ENCODE data around the gene ZNF678. TPM values are rescaled to one million over a fixed set of nuclear protein-coding genes. Genes with fewer than 3 reads are reported as not detected.

The ZNF678 gene
- total RNA-seq, 2 experiments from 2014 or later = 2.8 to 2.9 TPM

DNA sequence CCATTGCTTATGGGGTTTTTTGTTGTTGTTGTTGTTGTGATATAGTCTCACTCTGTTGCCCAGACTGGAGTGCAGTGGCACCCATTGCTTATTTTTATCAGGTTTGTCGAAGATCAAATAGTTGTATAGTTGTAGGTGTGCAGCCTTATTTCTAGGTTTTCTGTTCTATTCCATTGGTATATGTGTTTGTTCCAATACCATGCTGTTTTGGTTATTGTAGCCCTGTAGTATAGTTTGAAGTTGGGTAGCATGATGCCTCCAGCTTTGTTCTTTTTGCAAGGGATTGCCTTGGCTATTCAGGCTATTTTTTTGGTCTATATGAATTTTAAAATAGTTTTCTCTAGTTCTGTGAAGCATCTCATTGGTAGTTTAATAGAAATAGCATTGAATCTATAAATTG is 11.6 kb downstream of the ZNF678 start:
- ChIA-PET CTCF (no interaction called here), POLR2A (no interaction called here)
- Histone ChIP-seq H3K27ac (ENCODE audit: low read depth in 1 of 2, low read length in 2 of 2) (no peak overlapping the region), H3K36me3 (ENCODE audit: insufficient read depth, low read length) (no peaks in the 10 kb centered on the region), H3K27me3 (ENCODE audit: control insufficient read depth in 1 of 2, insufficient read depth in 2 of 2, low read length in 2 of 2) (no peaks in the 10 kb centered on the region), H3K4me3 (ENCODE audit: low read length) (no peak overlapping the region), H3K4me1 (ENCODE audit: insufficient read depth, low read length) (no peaks in the 10 kb centered on the region), H3K9me3 (ENCODE audit: control insufficient read depth in 1 of 2, insufficient read depth in 1 of 2, low read length in 2 of 2) (peaks cover 11 to 16% of the 10 kb centered on the region in 2 experiments)
- no peak overlapping the region for H3K27ac Mint-ChIP-seq
- TF ChIP-seq, protein P1, sequence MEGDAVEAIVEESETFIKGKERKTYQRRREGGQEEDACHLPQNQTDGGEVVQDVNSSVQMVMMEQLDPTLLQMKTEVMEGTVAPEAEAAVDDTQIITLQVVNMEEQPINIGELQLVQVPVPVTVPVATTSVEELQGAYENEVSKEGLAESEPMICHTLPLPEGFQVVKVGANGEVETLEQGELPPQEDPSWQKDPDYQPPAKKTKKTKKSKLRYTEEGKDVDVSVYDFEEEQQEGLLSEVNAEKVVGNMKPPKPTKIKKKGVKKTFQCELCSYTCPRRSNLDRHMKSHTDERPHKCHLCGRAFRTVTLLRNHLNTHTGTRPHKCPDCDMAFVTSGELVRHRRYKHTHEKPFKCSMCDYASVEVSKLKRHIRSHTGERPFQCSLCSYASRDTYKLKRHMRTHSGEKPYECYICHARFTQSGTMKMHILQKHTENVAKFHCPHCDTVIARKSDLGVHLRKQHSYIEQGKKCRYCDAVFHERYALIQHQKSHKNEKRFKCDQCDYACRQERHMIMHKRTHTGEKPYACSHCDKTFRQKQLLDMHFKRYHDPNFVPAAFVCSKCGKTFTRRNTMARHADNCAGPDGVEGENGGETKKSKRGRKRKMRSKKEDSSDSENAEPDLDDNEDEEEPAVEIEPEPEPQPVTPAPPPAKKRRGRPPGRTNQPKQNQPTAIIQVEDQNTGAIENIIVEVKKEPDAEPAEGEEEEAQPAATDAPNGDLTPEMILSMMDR (IDR thresholded peaks at IDR 0.05) = no peak
- intact Hi-C loops (cut with DNase I, micrococcal nuclease) = no loop called here
- H3K4me3 Mint-ChIP-seq = no peak overlapping the region
- DNase-seq (no peak), ATAC-seq (ENCODE audit: poor library complexity) (no peak)
- H3K9me3 Mint-ChIP-seq = peaks cover 22% of the 10 kb centered on the region
- H3K36me3 Mint-ChIP-seq (ENCODE audit: low read depth) = peaks cover 71% of the 10 kb centered on the region
- H3K4me1 Mint-ChIP-seq (ENCODE audit: low read depth) = peaks cover 53% of the 10 kb centered on the region
- H3K27me3 Mint-ChIP-seq = no peaks in the 10 kb centered on the region

DNA sequence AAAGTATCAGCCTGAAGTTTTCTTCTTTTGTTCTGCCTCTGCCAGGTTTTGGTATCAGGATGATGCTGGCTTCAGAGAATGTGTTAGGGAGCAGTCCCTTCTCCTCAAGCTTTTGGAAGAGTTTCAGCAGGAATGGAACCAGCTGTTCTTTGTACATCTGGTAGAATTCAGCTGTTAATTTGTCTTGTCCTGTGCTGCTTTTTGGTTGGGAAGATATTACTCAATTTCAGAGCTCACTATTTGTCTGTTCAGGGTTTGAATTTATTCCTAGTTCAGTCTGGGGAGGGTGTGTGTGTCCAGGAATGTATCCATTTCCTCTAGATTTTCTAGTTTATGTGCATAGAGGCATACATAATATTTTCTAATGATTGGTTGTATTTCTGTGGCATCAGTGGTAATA is 12.8 kb downstream of the ZNF678 start:
- Histone ChIP-seq H3K9me3 (ENCODE audit: control insufficient read depth in 1 of 2, insufficient read depth in 1 of 2, low read length in 2 of 2) (peaks cover 11 to 16% of the 10 kb centered on the region in 2 experiments), H3K4me3 (ENCODE audit: low read length) (no peak overlapping the region), H3K27me3 (ENCODE audit: control insufficient read depth in 1 of 2, insufficient read depth in 2 of 2, low read length in 2 of 2) (no peaks in the 10 kb centered on the region), H3K36me3 (ENCODE audit: insufficient read depth, low read length) (no peaks in the 10 kb centered on the region), H3K4me1 (ENCODE audit: insufficient read depth, low read length) (no peaks in the 10 kb centered on the region), H3K27ac (ENCODE audit: low read depth in 1 of 2, low read length in 2 of 2) (no peak overlapping the region)
- TF ChIP-seq, protein P1 (IDR thresholded peaks at IDR 0.05) = no peak
- DNase-seq (no peak), ATAC-seq (ENCODE audit: poor library complexity) (no peak)
- H3K27ac Mint-ChIP-seq = no peak overlapping the region
- no peaks in the 10 kb centered on the region for H3K27me3 Mint-ChIP-seq
- ChIA-PET POLR2A (no interaction called here), CTCF (no interaction called here)
- peaks cover 47% of the 10 kb centered on the region for H3K4me1 Mint-ChIP-seq (ENCODE audit: low read depth)
- peaks cover 22% of the 10 kb centered on the region for H3K9me3 Mint-ChIP-seq
- peaks cover 72% of the 10 kb centered on the region for H3K36me3 Mint-ChIP-seq (ENCODE audit: low read depth)
- intact Hi-C loops (cut with DNase I, micrococcal nuclease) = no loop called here
- no peak overlapping the region for H3K4me3 Mint-ChIP-seq

DNA sequence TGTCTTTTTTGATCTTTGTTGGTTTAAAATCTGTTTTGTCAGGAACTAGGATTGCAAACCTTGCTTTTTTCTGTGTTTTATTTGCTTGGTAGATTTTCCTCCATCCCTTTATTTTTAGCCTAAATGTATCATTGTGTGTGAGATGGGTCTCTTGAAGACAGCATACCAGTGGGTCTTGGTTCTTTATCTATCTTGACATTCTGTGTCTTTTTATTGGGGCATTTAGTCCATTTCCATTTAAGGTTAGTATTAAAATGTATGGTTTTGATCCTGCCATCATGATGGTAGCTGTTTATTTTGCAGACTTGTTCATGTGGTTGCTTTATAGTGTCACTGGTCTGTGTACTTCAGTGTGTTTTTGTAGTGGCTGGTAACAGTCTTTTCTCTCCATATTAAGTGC is 14.1 kb downstream of the ZNF678 start:
- POLR2A ChIA-PET = no interaction called here
- peaks cover 81% of the 10 kb centered on the region for H3K36me3 Mint-ChIP-seq (ENCODE audit: low read depth)

More for the DNA sequence above, 14.1 kb downstream of the ZNF678 start:
- ATAC-seq (ENCODE audit: poor library complexity) = no peak
- no peaks in the 10 kb centered on the region for H3K27me3 ChIP-seq (ENCODE audit: control insufficient read depth in 1 of 2, insufficient read depth in 2 of 2, low read length in 2 of 2)
- CTCF ChIA-PET = no interaction called here
- Mint-ChIP-seq H3K27me3 (no peaks in the 10 kb centered on the region), H3K4me3 (no peak overlapping the region), H3K9me3 (peaks cover 22% of the 10 kb centered on the region), H3K27ac (no peak overlapping the region), H3K4me1 (ENCODE audit: low read depth) (peaks cover 47% of the 10 kb centered on the region)
- no peak for DNase-seq
- TF ChIP-seq, protein P1 (IDR thresholded peaks at IDR 0.05) = no peak
- H3K27ac ChIP-seq (ENCODE audit: low read depth in 1 of 2, low read length in 2 of 2) = no peak overlapping the region
- no peak overlapping the region for H3K4me3 ChIP-seq (ENCODE audit: low read length)
- H3K36me3 ChIP-seq (ENCODE audit: insufficient read depth, low read length) = no peaks in the 10 kb centered on the region
- peaks cover 11 to 16% of the 10 kb centered on the region in 2 experiments for H3K9me3 ChIP-seq (ENCODE audit: control insufficient read depth in 1 of 2, insufficient read depth in 1 of 2, low read length in 2 of 2)
- no peaks in the 10 kb centered on the region for H3K4me1 ChIP-seq (ENCODE audit: insufficient read depth, low read length)
- intact Hi-C loops (cut with DNase I, micrococcal nuclease) = no loop called here
